GM12873 (cell line): ENCODE data around the gene ORAI2.

Source experiments
- CTCF ChIP-seq: IDR thresholded peaks from 2 replicates; pipeline ENCODE4 v1.5.1; 2012; ENCODE audit warnings: low read depth, mild to moderate bottlenecking, moderate library complexity, low read length, control low read depth; ENCODE audit not compliant: insufficient read depth; ENCODE audit errors: missing control alignments

ORAI2 gene

GRCh38 chr7:102409340-102409739, 24.0 kb upstream of the ORAI2 start:
- no peak for TF ChIP-seq CTCF

GRCh38 chr7:102410123-102410522, 23.3 kb upstream of the ORAI2 start:
- TF ChIP-seq CTCF = no peak

GRCh38 chr7:102410918-102411317, 22.5 kb upstream of the ORAI2 start:
- no peak for TF ChIP-seq CTCF

GRCh38 chr7:102412548-102412947, 20.8 kb upstream of the ORAI2 start:
- TF ChIP-seq CTCF = peak; percentile 64

GRCh38 chr7:102413091-102413490, 20.3 kb upstream of the ORAI2 start:
- TF ChIP-seq CTCF = no peak

- no peak for TF ChIP-seq CTCF
Measured at GRCh38 chr7:102413611-102414010, 19.8 kb upstream of the ORAI2 start.

- TF ChIP-seq CTCF = no peak
Measured at GRCh38 chr7:102415685-102416225, 17.6 kb upstream of the ORAI2 start.

- TF ChIP-seq CTCF = no peak
Measured at GRCh38 chr7:102416406-102416805, 17.0 kb upstream of the ORAI2 start.
